Measurements from ENCODE around the gene TARS1.

Gene TARS1

DNA sequence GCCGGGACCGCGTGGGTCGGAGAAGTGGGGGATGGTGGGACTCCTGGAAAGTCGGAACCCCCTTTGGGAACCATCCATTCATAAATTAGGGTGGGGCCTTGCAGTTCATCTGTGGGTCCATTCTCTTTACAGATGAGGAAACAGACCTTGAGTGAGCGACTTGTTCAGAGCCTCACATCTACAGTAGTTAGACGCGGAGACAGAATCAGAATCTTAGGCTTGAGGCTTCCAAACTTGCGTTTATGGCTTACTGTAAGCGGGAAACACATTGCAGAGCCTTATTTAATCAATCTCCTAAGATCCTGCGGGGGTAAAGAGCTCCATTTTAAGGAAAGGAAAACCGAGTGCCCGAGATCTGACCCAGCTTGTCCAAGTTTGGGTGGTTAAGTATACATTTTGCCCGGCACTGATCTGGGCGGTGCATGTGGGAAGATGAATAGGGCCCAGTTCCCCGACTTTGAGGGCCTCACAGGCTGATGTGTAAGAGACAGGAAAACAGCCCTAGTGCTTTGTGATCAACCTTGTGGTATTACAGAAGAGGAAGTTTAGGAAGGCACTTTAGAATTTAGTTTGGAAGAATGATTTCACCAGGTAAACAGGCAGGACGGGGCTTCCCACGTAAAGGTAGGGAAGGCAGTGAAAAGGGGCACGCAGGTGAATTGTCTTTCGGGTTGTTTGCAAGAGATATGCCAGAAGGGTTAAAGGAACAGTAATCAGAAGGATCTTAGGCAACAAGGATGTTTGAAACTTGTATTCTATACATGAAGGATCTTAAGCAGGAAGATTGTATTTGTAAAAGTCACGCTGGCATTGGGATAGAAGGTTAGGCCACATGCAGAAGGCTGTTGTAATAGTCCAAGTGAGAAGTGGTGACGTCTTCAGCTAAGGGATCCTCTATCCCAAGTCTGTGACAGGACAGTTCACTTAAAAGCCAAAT is 744 bp downstream of the TARS1 start:
- peak; percentile 35 to 47 for DNase-seq

DNA sequence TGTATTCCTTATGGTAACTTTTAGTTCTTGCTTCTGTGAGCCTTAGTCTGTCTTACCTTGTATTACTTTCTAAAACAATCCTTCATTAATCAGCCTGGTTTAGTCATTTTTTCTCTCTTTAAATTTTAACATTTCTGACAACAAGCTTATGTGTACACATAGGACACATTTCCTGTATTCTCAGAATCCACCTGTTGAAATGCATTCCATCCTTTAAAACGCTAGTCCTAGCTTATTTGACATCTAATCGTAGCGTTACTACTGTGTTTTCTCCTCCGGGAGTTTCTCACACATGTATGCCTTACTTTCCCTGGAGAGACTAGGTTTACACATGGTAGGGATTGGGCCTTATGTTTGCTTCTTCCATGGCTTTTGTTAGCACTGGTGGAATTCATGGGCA is 3.8 kb downstream of the TARS1 start:
- no peak for DNase-seq

DNA sequence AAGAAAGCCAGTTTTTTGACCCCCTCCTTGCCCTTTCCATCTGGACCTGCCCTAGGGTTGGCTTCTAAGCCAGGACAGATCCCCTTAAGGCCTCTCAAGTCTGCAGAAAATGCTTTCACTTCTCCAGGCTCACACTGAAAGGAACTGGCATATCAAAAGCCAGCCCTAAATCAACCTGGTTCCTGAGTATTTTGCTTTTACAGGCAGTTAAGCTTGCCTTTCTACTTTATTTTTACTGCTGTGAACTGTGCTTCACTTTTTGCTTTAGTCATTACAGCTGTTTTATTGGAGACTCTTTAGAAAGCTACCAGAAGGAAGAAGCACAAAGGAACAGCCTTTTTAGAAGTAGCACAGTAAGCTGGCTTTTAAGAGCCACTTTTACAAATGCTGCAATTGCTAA is 5.0 kb downstream of the TARS1 start:
- DNase-seq, result no peak

DNA sequence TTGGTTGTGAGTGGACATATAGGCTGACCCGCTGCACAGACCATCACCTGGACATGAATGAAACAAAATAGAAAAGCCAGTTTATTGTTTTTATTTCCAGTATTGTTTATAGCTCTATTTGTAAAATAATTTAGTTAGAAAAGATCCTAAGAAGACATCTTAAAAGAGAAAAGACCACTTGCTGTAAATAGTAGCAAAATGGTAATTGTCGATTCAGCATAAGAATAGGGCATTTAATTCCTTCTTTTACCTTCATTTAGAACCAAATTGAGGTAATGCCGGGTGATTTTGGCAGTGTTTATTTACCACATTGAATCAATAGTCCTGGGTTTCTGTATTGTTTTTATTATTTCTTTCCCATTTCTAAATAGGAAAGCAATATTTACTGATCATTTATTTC is 7.4 kb downstream of the TARS1 start:
- DNase-seq, result no peak

DNA sequence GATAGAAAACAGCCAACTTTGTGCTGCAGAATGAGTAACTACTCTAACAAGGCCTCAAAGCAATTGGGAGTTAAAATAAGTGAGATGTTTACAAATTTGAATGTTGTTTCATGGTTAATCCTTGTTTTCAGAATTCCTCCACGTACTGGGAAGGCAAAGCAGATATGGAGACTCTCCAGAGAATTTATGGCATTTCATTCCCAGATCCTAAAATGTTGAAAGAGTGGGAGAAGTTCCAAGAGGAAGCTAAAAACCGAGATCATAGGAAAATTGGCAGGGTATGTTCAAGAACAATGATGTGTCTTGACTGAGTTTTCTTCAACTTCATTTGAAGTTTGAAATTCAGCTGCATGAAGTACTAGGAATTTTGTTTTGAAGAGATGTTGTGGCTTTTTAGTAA is 16.4 kb downstream of the TARS1 start:
- no peak for DNase-seq

DNA sequence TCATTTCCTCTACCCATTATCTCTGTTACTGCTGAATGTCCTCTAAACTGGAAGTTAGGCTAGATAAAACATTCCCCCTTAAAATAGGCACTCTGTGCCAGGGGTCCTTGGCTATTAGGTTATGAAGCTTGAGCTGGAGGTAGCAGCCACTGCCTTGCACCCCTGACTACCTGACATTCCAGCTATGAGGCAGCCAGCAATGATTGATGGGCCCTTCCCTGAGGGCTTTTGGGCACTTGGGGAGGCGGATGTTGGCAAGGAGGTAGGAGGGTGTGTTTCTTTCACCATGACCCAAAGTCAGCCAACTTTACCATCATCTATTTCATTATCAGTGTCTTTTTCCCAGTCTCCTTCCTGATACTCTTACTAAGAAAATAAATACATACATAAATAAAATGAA is 17.1 kb downstream of the TARS1 start:
- DNase-seq, result no peak

DNA sequence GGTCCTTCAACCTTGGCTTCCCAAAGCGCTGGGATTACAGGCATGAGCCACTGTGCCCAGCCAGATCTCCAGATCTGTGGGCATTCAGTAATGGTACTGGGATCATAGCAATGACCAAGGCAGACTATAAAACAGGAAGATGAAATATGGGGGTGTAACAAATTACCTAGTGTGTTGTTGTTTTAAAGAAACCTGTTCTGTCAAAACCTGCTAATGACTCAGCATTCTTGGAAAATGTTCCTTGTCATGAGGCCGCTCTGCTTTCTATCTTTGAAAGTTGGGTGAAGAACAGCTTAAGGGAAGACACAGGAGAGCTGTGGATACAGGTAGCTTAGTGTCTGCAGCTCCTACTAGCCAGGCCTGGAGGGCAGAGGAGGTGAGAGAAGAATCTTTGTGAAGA is 19.4 kb downstream of the TARS1 start:
- no peak for DNase-seq

DNA sequence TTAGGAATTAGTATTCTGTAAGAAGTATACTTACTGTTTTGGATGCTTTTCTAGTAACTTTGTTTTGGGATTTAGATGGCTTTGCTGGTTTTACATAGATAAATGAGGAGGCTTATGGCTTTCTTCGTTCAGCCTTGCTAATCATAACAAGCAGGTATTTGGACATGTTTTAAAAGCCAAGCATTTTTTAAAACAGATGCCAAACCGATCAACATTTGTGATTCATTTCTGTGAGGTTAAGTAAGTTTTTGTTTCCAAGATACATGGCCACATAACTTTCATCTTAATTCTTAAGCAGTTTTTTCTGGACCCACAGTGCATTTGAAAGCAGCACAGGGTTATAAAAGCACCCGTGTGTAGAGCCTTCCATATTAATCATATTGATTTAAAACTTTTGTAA is 21.7 kb downstream of the TARS1 start:
- DNase-seq, result no peak

DNA sequence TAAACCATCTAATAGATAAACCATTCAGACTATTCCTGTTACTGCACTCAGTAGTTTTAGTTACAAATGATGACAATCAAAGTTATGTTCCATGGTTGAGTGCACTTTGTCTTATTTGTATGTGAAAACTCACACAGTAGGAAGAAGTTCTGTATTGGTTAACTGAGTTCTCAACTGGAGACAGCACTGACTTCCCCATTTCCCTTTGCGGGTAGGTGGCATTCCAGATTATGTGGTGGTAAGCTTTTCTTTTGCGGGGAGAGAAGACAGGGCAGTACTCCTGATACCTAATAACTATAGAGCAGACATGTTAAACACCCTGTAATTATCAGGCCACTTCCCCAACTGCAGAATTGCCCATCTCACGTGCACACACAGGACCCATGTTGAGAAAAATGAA is 24.4 kb downstream of the TARS1 start:
- DNase-seq, result no peak

DNA sequence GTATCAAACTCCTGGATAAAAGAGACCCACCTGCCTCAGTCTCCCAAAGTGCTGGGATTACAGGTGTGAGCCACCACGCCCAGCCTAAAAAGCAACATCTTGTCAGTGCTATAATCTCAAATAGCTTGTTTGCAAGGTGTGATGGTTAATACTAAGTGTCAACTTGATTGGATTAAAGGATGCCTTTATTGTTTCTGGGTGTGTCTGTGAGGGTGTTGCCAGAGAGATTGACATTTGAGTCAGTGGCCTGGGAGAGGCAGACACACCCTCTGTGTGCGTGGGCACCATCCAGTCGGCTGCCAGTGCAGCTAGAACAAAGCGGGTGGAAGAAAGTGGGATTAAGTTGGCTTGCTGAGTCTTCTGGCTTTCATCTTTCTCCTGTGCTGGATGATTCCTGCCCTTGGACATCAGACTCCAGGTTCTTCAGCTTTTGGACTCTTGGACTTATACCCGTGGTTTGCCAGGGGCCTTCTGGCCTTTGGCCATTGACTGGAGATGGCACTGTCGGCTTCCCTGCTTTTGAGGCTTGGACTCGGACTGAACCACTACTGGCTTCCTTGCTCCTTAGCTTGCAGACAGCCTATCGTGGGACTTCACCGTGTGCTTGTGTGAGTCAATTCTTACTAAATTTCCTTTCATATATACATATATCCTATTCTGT is 28.1 kb downstream of the TARS1 start:
- DNase-seq, result no peak

DNA sequence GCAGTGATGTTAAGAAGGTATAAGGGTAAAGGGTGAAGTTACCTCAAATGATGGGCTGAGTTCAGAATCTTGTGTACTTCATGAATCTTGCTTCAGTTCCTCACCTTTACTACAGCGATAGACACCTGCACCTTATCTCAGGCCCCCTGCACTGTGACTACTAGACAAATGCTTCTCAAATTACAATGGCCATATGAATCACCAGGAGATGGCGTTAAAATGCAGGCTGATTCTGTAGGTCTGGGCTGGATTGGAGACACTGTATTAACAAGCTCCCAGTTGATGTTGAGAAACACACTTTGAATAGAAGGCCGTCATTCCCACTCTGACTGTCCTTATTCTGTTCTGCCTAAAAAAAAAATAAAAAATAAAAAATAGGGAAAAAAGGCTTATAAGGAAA is 29.8 kb downstream of the TARS1 start:
- DNase-seq, result no peak

DNA sequence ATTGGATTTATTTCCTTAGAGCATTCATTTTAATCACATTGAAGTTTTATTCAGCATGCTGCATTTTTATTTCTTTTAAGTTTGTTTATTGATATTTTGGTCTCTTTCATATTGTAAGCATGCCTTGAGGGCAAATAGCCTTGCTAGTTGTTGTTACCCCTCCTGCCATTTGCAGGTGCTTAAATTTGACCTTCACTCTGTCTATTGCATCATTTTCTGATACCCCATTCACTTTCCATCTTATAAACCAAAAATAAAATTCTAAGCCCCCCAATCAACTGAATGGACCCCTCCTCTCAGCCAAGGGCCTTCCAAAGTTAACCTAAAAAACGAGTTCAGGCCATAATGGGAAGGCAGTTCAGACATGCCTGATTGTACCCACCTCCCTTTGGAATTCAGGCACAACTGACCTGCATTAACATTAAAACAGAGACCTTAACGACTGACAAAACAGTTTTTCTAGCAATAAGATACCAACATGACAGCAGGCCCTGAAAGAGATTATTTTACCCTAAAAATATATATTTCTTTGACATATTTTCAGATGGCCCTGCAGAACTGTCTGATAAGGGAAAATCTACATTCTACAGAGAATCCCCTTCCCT is 32.1 kb downstream of the TARS1 start:
- DNase-seq, result no peak

DNA sequence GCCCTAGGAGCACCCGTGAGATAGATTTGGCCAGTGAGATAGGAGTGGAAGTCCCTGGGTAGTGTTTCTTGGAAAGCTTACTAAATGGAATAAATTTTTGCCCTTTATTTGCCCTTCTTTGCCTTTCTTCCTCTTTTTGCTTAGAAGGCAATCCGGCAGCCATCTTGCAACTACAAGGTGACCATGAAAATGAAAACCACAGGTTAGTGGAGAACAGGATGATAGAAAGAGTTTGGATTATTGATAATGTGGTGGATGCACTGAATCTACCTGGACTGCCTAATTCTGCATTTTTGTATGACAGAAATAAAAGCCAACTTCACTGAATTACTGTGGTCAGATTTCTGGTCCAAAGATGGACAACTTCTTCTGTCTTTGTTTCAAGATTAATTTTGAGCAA is 33.2 kb downstream of the TARS1 start:
- DNase-seq, result no peak

DNA sequence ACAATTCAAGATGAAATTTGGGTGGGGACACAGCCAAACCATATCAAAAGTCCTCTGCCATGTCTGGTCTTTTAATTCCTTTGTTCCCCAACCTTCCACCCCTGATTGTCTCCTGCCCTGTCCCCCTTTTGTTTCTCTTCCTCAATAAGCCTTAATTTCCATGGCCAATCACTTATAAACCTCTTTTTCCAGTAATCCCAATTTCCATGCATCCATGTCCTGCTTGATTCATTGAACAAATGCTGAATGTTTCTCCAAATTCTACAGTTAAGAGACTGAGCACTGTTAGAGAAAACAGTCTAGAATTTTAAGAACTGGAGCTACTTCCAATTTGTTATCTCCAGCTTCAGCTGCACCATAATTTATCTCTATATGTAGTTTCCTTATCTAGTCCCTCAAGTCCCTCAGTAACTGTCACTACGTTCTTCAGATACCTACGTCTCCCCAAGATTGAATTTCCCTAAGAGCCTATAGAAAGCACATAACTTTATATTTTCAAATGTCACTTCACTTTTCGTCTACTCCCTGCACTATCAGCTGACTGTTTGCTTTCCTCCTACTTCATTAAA is 34.2 kb downstream of the TARS1 start:
- DNase-seq, result no peak

DNA sequence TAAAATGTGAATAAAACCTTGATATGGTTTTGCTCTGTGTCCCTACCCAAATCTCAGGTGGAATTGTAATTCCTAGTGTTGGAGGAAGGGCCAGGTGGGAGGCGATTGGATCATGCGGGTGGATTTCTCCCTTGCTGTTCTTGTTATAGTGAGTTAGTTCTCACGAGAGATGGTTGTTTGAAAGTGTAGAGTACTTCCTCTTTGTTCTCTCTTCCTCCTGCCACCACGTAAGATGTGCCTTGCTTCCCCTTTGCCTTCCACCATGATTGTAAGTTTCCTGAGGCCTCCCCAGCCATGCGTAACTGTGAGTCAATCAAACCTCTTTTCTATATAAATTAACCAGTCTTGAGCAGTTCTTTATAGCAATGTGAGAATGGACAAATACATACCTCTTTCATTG is 34.9 kb downstream of the TARS1 start:
- no peak for DNase-seq

DNA sequence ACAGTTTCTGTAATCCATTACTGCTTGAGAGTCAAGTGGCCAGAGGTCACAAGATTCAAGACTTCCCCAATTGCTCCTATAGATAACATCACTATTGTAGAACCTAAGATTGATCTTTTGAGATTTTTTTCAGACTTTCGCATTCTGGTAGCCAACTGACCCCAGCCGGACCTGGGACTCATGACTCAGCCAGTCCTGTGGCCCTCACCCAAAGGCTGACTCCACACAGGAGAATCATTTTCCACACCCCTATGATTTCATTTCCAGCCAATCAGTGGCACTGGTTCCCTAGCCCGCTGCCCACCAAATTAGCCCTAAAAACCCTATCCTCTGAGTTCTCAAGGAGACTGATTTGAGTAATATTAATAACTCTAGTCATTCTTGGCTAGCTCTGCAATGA is 36.2 kb downstream of the TARS1 start:
- DNase-seq, result no peak

DNA sequence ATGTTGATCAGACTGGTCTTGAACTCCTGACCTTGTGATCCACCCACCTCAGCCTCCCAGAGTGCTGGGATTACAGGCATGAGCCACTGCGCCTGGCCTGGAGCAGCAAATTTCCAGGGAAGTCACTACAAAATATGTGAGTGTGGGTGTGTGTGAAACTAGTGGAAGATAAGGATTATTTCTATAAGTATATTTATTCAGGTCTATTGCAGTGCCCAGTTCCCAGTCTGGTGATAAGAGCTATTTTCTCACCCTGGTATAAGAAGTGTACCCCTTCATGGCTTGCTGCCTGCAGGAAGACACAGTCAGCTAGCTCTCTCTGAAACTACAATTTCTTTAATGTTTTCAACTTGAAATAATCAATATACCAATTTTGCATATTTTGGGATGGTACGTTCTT is 37.1 kb downstream of the TARS1 start:
- DNase-seq, result no peak

DNA sequence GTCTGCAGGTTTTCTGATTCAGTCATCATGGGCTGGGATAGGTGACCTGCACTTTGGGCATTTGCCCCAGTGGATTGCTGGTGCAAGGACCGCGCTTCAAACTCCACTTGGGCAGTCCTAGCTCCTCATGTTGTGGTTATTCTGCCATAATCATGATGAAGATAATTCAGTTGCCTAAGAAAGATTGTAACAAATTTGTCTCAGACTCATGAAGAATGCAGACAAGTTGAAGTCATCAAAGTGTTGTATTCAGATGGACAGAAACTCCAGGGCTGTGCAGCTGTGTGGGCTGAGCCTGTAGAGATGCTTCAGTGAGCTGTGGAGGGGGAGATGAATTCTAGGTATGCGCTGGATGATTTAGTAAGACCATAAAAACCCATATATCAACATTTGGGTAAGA is 38.5 kb downstream of the TARS1 start:
- no peak for DNase-seq

DNA sequence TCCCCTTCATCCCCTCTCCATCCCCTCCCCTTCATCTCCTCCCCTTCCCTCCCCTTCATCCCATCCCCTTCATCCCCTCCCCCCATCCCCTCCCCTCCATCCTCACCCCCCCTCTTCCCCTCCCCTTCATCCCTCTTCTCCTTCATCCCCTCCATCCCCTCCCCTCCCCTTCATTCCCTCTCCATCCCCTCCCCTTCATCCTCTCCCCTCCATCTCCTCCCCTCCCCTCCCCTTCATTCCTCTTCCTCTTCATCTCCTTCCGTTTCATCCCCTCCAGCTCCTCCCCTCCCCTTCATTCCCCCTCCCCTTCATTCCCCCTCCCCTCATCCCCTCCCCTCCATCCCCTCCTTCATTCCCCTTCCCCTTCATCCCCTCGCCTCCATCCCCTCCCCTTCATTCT is 40.1 kb downstream of the TARS1 start:
- DNase-seq, result no peak

DNA sequence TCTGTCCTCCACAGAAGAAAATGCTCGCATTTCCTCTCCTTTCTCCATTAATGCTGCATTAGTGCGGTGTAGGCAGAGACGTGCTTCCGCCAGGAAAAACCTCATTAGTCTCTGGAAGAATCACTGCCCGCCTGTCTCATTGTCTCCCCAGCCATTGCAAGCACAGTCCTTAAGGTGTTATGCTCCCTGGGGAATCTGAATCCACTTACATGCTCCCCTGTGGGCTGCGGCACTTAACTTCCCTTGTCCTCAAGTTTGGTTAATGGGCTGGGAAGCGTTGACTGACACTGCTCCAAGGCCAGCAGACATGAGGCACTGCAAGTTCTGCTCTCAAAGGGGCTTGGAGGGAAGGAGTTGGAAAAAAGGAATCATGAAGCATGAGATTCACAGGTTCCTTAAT is 41.6 kb downstream of the TARS1 start:
- no peak for DNase-seq

DNA sequence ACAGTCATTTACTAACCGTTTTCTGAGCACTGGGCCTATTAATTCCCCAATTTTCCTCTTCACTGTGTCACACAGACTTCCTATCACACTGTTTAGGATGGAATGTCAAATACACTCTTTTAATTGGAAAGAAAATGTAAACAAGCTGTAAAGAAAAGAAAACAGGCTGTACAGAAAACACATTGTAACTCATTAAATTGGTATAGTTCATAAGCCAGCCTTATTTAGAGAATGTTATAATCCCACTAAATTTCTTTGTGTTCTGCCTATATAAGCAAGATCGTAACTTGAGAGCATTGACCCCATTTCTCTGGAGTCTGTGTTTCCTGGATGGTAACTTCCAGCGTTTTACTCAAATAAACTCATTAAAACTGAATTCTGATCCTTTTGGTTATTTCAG is 46.5 kb downstream of the TARS1 start:
- no peak for DNase-seq

DNA sequence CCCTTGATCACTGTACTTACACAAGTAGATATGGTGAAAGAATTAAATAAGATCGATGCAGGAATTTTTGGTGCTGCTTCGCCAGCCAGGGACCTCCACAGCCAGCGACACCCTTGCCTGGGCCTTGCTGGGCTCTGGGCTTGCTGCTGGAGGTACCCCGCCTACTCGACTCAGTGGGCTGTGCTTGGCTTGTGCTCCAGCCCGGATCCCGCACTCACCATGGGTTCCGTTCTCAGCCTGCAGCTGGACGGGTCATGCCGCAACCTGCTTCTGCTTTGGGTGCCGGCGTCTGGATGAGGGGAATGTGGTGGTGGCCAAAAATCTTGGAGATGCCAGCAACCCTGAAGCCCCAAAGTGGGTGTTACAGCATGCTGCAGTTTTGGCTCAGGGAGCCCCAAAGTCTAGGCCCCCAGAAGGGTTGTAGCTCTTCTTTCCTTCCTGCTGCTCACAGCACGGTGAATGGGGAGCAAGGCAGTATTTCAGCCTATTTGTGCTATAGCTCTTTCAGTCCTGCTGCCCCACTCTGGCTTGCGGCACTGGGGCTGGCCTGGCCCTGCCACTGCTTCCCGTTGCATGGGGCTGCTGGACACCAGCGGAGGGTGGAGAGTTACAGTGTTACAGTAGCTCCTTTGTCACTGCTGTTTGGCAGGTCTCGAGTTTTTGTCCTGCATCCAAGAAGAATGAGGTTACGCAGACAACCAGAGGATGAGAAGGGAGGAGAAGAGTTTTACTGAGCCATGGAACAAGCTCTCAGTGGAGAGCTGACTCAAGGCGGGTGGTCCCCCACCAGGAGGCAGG is 48.0 kb downstream of the TARS1 start:
- no peak for DNase-seq

DNA sequence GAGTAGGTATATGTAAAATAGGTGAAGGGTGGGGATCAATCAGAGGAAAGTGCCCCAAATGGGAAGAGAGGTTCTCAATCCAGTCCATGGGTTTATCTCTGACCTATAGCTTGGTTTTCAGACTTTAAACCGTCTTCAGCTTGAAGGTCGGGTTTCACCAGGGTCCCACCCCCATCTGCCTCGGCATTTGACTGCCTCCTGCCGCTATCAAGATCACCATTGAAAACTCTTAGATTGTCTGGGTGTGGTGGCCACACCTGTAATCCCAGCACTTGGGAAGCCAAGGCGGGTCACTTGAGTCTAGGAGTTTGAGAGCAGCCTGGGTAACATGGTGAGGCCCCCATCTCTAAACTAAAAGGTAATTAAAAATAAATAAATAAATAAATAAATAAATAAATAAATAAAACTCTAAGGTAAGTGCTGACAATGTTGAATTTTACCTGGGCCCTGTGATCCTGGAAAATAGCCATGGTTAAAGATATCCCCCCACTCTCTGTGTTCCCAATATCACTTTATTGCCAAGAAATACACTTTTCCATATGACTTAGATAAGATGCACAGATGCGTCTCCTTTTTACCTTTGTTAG is 48.8 kb downstream of the TARS1 start:
- no peak for DNase-seq

Measured in activated CD4-positive, alpha-beta T cell treated with anti-CD3 and anti-CD28 coated beads for 4 hours (primary cell).